Right lobe of liver (tissue), 4 donors: ENCODE results near the gene TSC1.

Source experiments
- CTCF ChIP-seq, 4 donors: fragments of 200-600 bp in 3 of 4; fragments of 450-650 bp in 1 of 4; IDR thresholded peaks; one replicate each; pipeline versions ENCODE4 v1.5.1 to v1.8.0; 2016 to 2022; ENCODE audit warnings: antibody characterized with exemption in 4 of 4, mild to moderate bottlenecking in 2 of 4
- POLR2A ChIP-seq: fragments of 450-650 bp; IDR thresholded peaks from one replicate; pipeline ENCODE4 v1.6.1; 2017; ENCODE audit warnings: antibody characterized with exemption, mild to moderate bottlenecking
- donor health status: DM: no; HTN: no; CAD: no.
- donor health status: DM: no; HTN: no; CAD: no.
- donor health status: DM: no; HTN: yes; CAD: no.

- no peak for TF ChIP-seq CTCF (IDR thresholded peaks at IDR 0.05)
- TF ChIP-seq POLR2A: no peak
These were observed 97.4 kb downstream of the TSC1 start for GRCh38 chr9:132846918-132847515.
